Measurements from ENCODE around the gene ERCC6. TPM values are rescaled to one million over a fixed set of nuclear protein-coding genes. Genes with fewer than 3 reads are reported as not detected.

ERCC6 gene
- total RNA-seq, 1 experiment from 2014 or later, result 25.7 TPM

GRCh38 chr10:49550563-49550962 is 11.6 kb upstream of the ERCC6 start:
- TF ChIP-seq CTCF (IDR thresholded peaks at IDR 0.05; ENCODE audit: unreplicated experiment), result no peak
- peak; percentile 24 for DNase-seq
- H3K9me3 Mint-ChIP-seq (ENCODE audit: low read depth, unreplicated experiment), result peaks cover 3% of the 10 kb centered on the region
- no peaks in the 10 kb centered on the region for H3K36me3 Mint-ChIP-seq (ENCODE audit: insufficient read depth, unreplicated experiment)
- H3K27me3 Mint-ChIP-seq (ENCODE audit: unreplicated experiment), result no peaks in the 10 kb centered on the region
- CTCF ChIA-PET, result interaction anchor here (1.3 kb wide), 1 partner anchor 11 kb away, joined by 5 read pairs; the partner anchor contains the start of gene ERCC6
- H3K4me3 Mint-ChIP-seq (ENCODE audit: low read depth, unreplicated experiment), result no peak overlapping the region
- peak overlapping the region; percentile 25 for H3K27ac Mint-ChIP-seq (ENCODE audit: unreplicated experiment)
- H3K4me1 Mint-ChIP-seq (ENCODE audit: low read depth, unreplicated experiment), result peaks cover 18% of the 10 kb centered on the region
- no TSS peak for BruUV-seq (replicated peaks)
- intact Hi-C loops (cut with micrococcal nuclease; ENCODE audit: unreplicated experiment), result no loop called here

- no peak overlapping the region for H3K27ac Mint-ChIP-seq (ENCODE audit: unreplicated experiment)
- peaks cover 18% of the 10 kb centered on the region for H3K4me1 Mint-ChIP-seq (ENCODE audit: low read depth, unreplicated experiment)
- intact Hi-C loops (cut with micrococcal nuclease; ENCODE audit: unreplicated experiment), result no loop called here
These were observed 10.9 kb upstream of the ERCC6 start for GRCh38 chr10:49549640-49550346.

GRCh38 chr10:49543604-49544003 is 4.7 kb upstream of the ERCC6 start:
- no peak for TF ChIP-seq CTCF (IDR thresholded peaks at IDR 0.05; ENCODE audit: unreplicated experiment)
- Mint-ChIP-seq H3K9me3 (ENCODE audit: low read depth, unreplicated experiment) (no peaks in the 10 kb centered on the region), H3K4me3 (ENCODE audit: low read depth, unreplicated experiment) (no peak overlapping the region), H3K27me3 (ENCODE audit: unreplicated experiment) (peaks cover 20% of the 10 kb centered on the region), H3K4me1 (ENCODE audit: low read depth, unreplicated experiment) (peaks cover 8% of the 10 kb centered on the region), H3K27ac (ENCODE audit: unreplicated experiment) (no peak overlapping the region), H3K36me3 (ENCODE audit: insufficient read depth, unreplicated experiment) (peaks cover 16% of the 10 kb centered on the region)
- no peak for DNase-seq
- CTCF ChIA-PET, result no interaction called here
- intact Hi-C loops (cut with micrococcal nuclease; ENCODE audit: unreplicated experiment), result no loop called here
- BruUV-seq (replicated peaks), result no TSS peak

More at GRCh38 chr10:49549640-49550346, 10.9 kb upstream of the ERCC6 start:
- no peak for TF ChIP-seq CTCF (IDR thresholded peaks at IDR 0.05; ENCODE audit: unreplicated experiment)
- Mint-ChIP-seq H3K36me3 (ENCODE audit: insufficient read depth, unreplicated experiment) (no peaks in the 10 kb centered on the region), H3K4me3 (ENCODE audit: low read depth, unreplicated experiment) (no peak overlapping the region), H3K27me3 (ENCODE audit: unreplicated experiment) (no peaks in the 10 kb centered on the region), H3K9me3 (ENCODE audit: low read depth, unreplicated experiment) (peaks cover 3% of the 10 kb centered on the region)
- no TSS peak for BruUV-seq (replicated peaks)
- no peak for DNase-seq
- CTCF ChIA-PET, result interaction anchor here (1.3 kb wide), 1 partner anchor 11 kb away, joined by 5 read pairs; the partner anchor contains the start of gene ERCC6

DNA sequence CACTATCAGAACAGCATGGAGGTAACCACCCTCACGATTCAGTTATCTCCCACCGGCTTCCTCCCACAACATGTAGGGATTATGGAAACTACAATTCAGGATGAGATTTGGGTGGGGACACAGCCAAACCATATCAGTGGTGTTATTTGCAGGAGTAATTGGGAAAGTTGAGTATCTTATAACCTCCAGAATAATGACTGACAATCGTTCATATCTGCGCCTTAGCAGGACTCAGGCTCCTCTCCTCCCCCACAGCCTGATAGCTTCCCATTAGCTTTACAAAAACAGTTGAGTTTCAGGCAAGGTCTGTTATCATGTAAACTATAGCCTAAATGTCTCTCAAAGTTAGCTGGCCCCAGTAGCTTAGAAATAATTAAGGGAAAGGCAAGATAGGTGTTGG is 3.4 kb upstream of the ERCC6 start:
- CTCF ChIA-PET, result no interaction called here
- H3K9me3 Mint-ChIP-seq (ENCODE audit: low read depth, unreplicated experiment), result no peaks in the 10 kb centered on the region
- no peak for DNase-seq
- peaks cover 20% of the 10 kb centered on the region for H3K27me3 Mint-ChIP-seq (ENCODE audit: unreplicated experiment)
- H3K4me1 Mint-ChIP-seq (ENCODE audit: low read depth, unreplicated experiment), result peaks cover 15% of the 10 kb centered on the region
- H3K27ac Mint-ChIP-seq (ENCODE audit: unreplicated experiment), result no peak overlapping the region
- TF ChIP-seq CTCF (IDR thresholded peaks at IDR 0.05; ENCODE audit: unreplicated experiment), result no peak
- no peak overlapping the region for H3K4me3 Mint-ChIP-seq (ENCODE audit: low read depth, unreplicated experiment)
- intact Hi-C loops (cut with micrococcal nuclease; ENCODE audit: unreplicated experiment), result no loop called here
- peaks cover 23% of the 10 kb centered on the region for H3K36me3 Mint-ChIP-seq (ENCODE audit: insufficient read depth, unreplicated experiment)
- BruUV-seq (replicated peaks), result no TSS peak
